Breast epithelium (tissue), 4 donors: ENCODE results near the gene EML6. TPM values are rescaled to one million over a fixed set of nuclear protein-coding genes. Genes with fewer than 3 reads are reported as not detected.

ENCODE experiments used
- DNase-seq, 2 donors: peaks; one replicate each; pipeline ENCODE4 v3.0.0-alpha.2; 2019; ENCODE audit warnings: low spot score in 2 of 2
- H3K27ac ChIP-seq, 2 donors: fragments of 200-600 bp; sonication (generic) in 1 of 2; one replicate each; pipeline ENCODE4 v1.5.1; 2016 to 2019; ENCODE audit warnings: mild to moderate bottlenecking in 1 of 2
- H3K27me3 ChIP-seq, 2 donors: fragments of 200-600 bp; sonication (generic) in 1 of 2; one replicate each; pipeline versions ENCODE4 v1.5.1 to v1.6.0; 2017 to 2019; ENCODE audit warnings: control low read depth in 1 of 2, mild to moderate bottlenecking in 1 of 2
- H3K36me3 ChIP-seq: fragments of 200-600 bp; one replicate; pipeline ENCODE4 v1.5.1; 2019
- H3K4me1 ChIP-seq, 2 donors: fragments of 200-600 bp; sonication (generic); one replicate each; pipeline ENCODE4 v1.5.1; 2016 to 2019; ENCODE audit warnings: control low read depth in 1 of 2
- H3K4me3 ChIP-seq, 3 donors: fragments of 200-600 bp; sonication (generic); 1 replicate in 2 of 3; 2 replicates in 1 of 3; pipeline ENCODE4 v1.5.1; 2016 to 2019; ENCODE audit warnings: mild to moderate bottlenecking in 3 of 3, moderate library complexity in 2 of 3
- H3K9me3 ChIP-seq, 2 donors: fragments of 200-600 bp; sonication (generic) in 1 of 2; one replicate each; pipeline ENCODE4 v1.5.1; 2016 to 2019; ENCODE audit warnings: control low read depth in 1 of 2
- CTCF ChIP-seq, 3 donors: fragments of 450-650 bp; IDR thresholded peaks; one replicate each; pipeline ENCODE4 v1.5.1; 2016 to 2017; ENCODE audit warnings: antibody characterized with exemption in 3 of 3, mild to moderate bottlenecking in 3 of 3, moderate library complexity in 3 of 3
- POLR2A ChIP-seq: fragments of 450-650 bp; IDR thresholded peaks from one replicate; pipeline ENCODE4 v1.6.1; 2016; ENCODE audit warnings: antibody characterized with exemption, mild to moderate bottlenecking, moderate library complexity
- POLR2AphosphoS5 ChIP-seq, 3 donors: sonication (generic); formaldehyde crosslinking; IDR thresholded peaks; one replicate each; pipeline ENCODE4 v1.6.1; 2017; ENCODE audit warnings: antibody characterized with exemption in 3 of 3
- intact Hi-C: fragments of 100-400 bp; cut with DNase I; formaldehyde crosslinking; loops from one replicate; pipeline ENCODE4 v1.15.1; 2023; ENCODE audit warnings: low total_unique reads
- total RNA-seq, 3 donors: library from RNA; depleted of rRNA; stranded (reverse); fragments of >200 nt; gene quantifications; one replicate each; pipeline ENCODE4 v1.1.0, GENCODE V29; 2016

EML6 gene
- total RNA-seq, 3 donors from 2014 or later = 1.9 to 5.9 (median 2.3) TPM

GRCh38 chr2:54931473-54931872 lies 208.0 kb downstream of the EML6 start:
- Histone ChIP-seq H3K27ac (no peak overlapping the region), H3K4me3 (no peak overlapping the region), H3K27me3 (no peaks in the 10 kb centered on the region), H3K4me1 (no peaks in the 10 kb centered on the region), H3K9me3 (no peaks in the 10 kb centered on the region), H3K36me3 (no peaks in the 10 kb centered on the region)
- no peak for TF ChIP-seq CTCF (IDR thresholded peaks at IDR 0.05)
- TF ChIP-seq POLR2AphosphoS5 (IDR thresholded peaks at IDR 0.05) = no peak
- TF ChIP-seq POLR2A = no peak
- intact Hi-C loops = no loop called here
- DNase-seq = no peak

GRCh38 chr2:54935389-54935788 lies 211.9 kb downstream of the EML6 start:
- Histone ChIP-seq H3K36me3 (no peaks in the 10 kb centered on the region), H3K27ac (no peak overlapping the region), H3K4me1 (no peaks in the 10 kb centered on the region), H3K4me3 (no peak overlapping the region), H3K9me3 (peaks cover 0 to 8% of the 10 kb centered on the region in 2 donors), H3K27me3 (no peaks in the 10 kb centered on the region)
- intact Hi-C loops = no loop called here
- DNase-seq = no peak
- TF ChIP-seq POLR2AphosphoS5 (IDR thresholded peaks at IDR 0.05) (no peak), CTCF (IDR thresholded peaks at IDR 0.05) (no peak), POLR2A (no peak)

GRCh38 chr2:54936766-54937165 lies 213.3 kb downstream of the EML6 start:
- no peak for DNase-seq
- Histone ChIP-seq H3K36me3 (no peaks in the 10 kb centered on the region), H3K9me3 (peaks cover 0 to 8% of the 10 kb centered on the region in 2 donors), H3K27me3 (no peaks in the 10 kb centered on the region), H3K4me3 (no peak overlapping the region), H3K4me1 (no peaks in the 10 kb centered on the region), H3K27ac (no peak overlapping the region)
- TF ChIP-seq POLR2AphosphoS5 (IDR thresholded peaks at IDR 0.05) (no peak), POLR2A (no peak), CTCF (IDR thresholded peaks at IDR 0.05) (no peak)
- intact Hi-C loops = no loop called here

GRCh38 chr2:54939446-54940118 lies 216.1 kb downstream of the EML6 start:
- Histone ChIP-seq H3K27ac (no peak overlapping the region), H3K36me3 (no peaks in the 10 kb centered on the region), H3K4me3 (no peak overlapping the region), H3K9me3 (peaks cover 0 to 8% of the 10 kb centered on the region in 2 donors), H3K4me1 (no peaks in the 10 kb centered on the region), H3K27me3 (no peaks in the 10 kb centered on the region)
- TF ChIP-seq CTCF (IDR thresholded peaks at IDR 0.05) = no peak
- TF ChIP-seq POLR2A = no peak
- TF ChIP-seq POLR2AphosphoS5 (IDR thresholded peaks at IDR 0.05) = no peak
- intact Hi-C loops = no loop called here
- no peak for DNase-seq

- Histone ChIP-seq H3K9me3 (peaks cover 0 to 8% of the 10 kb centered on the region in 2 donors), H3K27ac (no peak overlapping the region), H3K4me3 (no peak overlapping the region), H3K27me3 (no peaks in the 10 kb centered on the region), H3K4me1 (no peaks in the 10 kb centered on the region), H3K36me3 (no peaks in the 10 kb centered on the region)
- no peak for TF ChIP-seq POLR2A
- TF ChIP-seq CTCF (IDR thresholded peaks at IDR 0.05) = no peak
- no peak for TF ChIP-seq POLR2AphosphoS5 (IDR thresholded peaks at IDR 0.05)
- intact Hi-C loops = no loop called here
- no peak for DNase-seq
Observed at GRCh38 chr2:54940723-54941122, 217.3 kb downstream of the EML6 start.
